Lower lobe of right lung (tissue), 2 donors: ENCODE measurements around the gene ALG1. TPM values are rescaled to one million over a fixed set of nuclear protein-coding genes. Genes with fewer than 3 reads are reported as not detected.
A peak's percentile ranks its signal among the peaks of the same experiment; 100 is the strongest.

Experiments used
- ATAC-seq, 2 donors: fragments of 200-7000 bp; cut with Tn5 transposase; one replicate each; pipeline ENCODE4 v1.9.1; 2020 to 2022; ENCODE audit warnings: mild to moderate bottlenecking in 2 of 2, moderate library complexity in 2 of 2
- DNase-seq: peaks from one replicate; pipeline ENCODE4 v3.0.0-alpha.2; 2020
- H3K27ac ChIP-seq: fragments of 200-600 bp; one replicate; pipeline ENCODE4 v1.8.0; 2022
- H3K27me3 ChIP-seq: fragments of 200-600 bp; one replicate; pipeline ENCODE4 v1.8.0; 2022; ENCODE audit warnings: low read depth
- H3K36me3 ChIP-seq: fragments of 200-600 bp; one replicate; pipeline ENCODE4 v1.8.0; 2022; ENCODE audit warnings: mild to moderate bottlenecking
- H3K4me1 ChIP-seq: fragments of 200-600 bp; one replicate; pipeline ENCODE4 v1.8.0; 2022
- H3K4me3 ChIP-seq: fragments of 200-600 bp; one replicate; pipeline ENCODE4 v1.8.0; 2022; ENCODE audit warnings: mild to moderate bottlenecking
- H3K9me3 ChIP-seq: fragments of 200-600 bp; one replicate; pipeline ENCODE4 v1.8.0; 2022
- CTCF ChIP-seq: fragments of 200-600 bp; IDR thresholded peaks from one replicate; pipeline ENCODE4 v1.8.0; 2022; ENCODE audit warnings: antibody characterized with exemption, mild to moderate bottlenecking
- intact Hi-C: fragments of 100-400 bp; cut with DNase I; formaldehyde crosslinking; loops from one replicate; pipeline ENCODE4 v1.11.0; 2022
- total RNA-seq: library from RNA; stranded (reverse); fragmentation: NEBNext Ultra II Directional; extraction: Animal tissue kit (Norgen Biotek cat#: 25700); gene quantifications from one replicate; pipeline ENCODE4 v1.2.1, GENCODE V29; 2021
- donor health status: DM: no; HTN: yes; CAD: no; lungs with severe emphysema.

ALG1 gene
- total RNA-seq, 1 donor from 2014 or later, result 17.8 TPM

- TF ChIP-seq CTCF, result no peak
- intact Hi-C loops, result no loop called here
These were observed 38.9 kb upstream of the ALG1 start for GRCh38 chr16:5032748-5033167.

GRCh38 chr16:5033256-5034166 lies 38.1 kb upstream of the ALG1 start, which contains the start of gene NAGPA:
NAGPA (minus strand) TSS chr16:5033935; CDS start chr16:5033914, 21 bp downstream.
- peak within 1 kb of the TSS; percentile 81 for H3K27ac ChIP-seq
- no peaks in the 10 kb centered on the region for H3K27me3 ChIP-seq
- no peaks in the 10 kb centered on the region for H3K9me3 ChIP-seq
- peak; percentile 94 for DNase-seq
- ATAC-seq, result peak; percentile 95 to 98
- H3K36me3 ChIP-seq, result peaks cover 9% of the 10 kb centered on the region
- H3K4me1 ChIP-seq, result peaks cover 16% of the 10 kb centered on the region
- intact Hi-C loops, result no loop called here
- TF ChIP-seq CTCF, result no peak
- peak within 1 kb of the TSS; percentile 95 for H3K4me3 ChIP-seq

More at GRCh38 chr16:5032748-5033167, 38.9 kb upstream of the ALG1 start:
- peaks cover 16% of the 10 kb centered on the region for H3K4me1 ChIP-seq
- H3K36me3 ChIP-seq, result peaks cover 16% of the 10 kb centered on the region
- H3K9me3 ChIP-seq, result no peaks in the 10 kb centered on the region
- no peak for ATAC-seq
- DNase-seq, result no peak
- no peaks in the 10 kb centered on the region for H3K27me3 ChIP-seq
- H3K27ac ChIP-seq, result peak overlapping the region; percentile 81
- peak overlapping the region; percentile 95 for H3K4me3 ChIP-seq

GRCh38 chr16:5034167-5034523 lies 37.5 kb upstream of the ALG1 start:
- Histone ChIP-seq H3K4me1 (peaks cover 16% of the 10 kb centered on the region), H3K36me3 (peaks cover 4% of the 10 kb centered on the region), H3K9me3 (no peaks in the 10 kb centered on the region), H3K27ac (peak overlapping the region; percentile 81), H3K4me3 (peak overlapping the region; percentile 95), H3K27me3 (no peaks in the 10 kb centered on the region)
- TF ChIP-seq CTCF, result no peak
- DNase-seq, result no peak
- no peak for ATAC-seq
- intact Hi-C loops, result no loop called here

- Histone ChIP-seq H3K27me3 (no peaks in the 10 kb centered on the region), H3K27ac (no peak overlapping the region), H3K36me3 (no peaks in the 10 kb centered on the region), H3K4me3 (no peak overlapping the region), H3K9me3 (no peaks in the 10 kb centered on the region), H3K4me1 (peaks cover 16% of the 10 kb centered on the region)
- no peak for TF ChIP-seq CTCF
- ATAC-seq (no peak), DNase-seq (no peak)
- intact Hi-C loops, result no loop called here
These were observed 35.8 kb upstream of the ALG1 start for GRCh38 chr16:5035909-5036227.

GRCh38 chr16:5036228-5037156 lies 35.2 kb upstream of the ALG1 start:
- no peak overlapping the region for H3K27ac ChIP-seq
- peak; percentile 27 for DNase-seq

More at GRCh38 chr16:5036228-5037156, 35.2 kb upstream of the ALG1 start:
- intact Hi-C loops, result no loop called here
- Histone ChIP-seq H3K9me3 (no peaks in the 10 kb centered on the region), H3K36me3 (no peaks in the 10 kb centered on the region), H3K4me1 (peaks cover 16% of the 10 kb centered on the region), H3K27me3 (no peaks in the 10 kb centered on the region), H3K4me3 (no peak overlapping the region)
- no peak for ATAC-seq
- TF ChIP-seq CTCF, result no peak
